HepG2 (cell line): Measurements from ENCODE around the gene RAB20. TPM values are rescaled to one million over a fixed set of nuclear protein-coding genes. Genes with fewer than 3 reads are reported as not detected.
A peak's percentile ranks its signal among the peaks of the same experiment; 100 is the strongest.

ENCODE experiments used
- ATAC-seq: fragments of 200-7000 bp; cut with Tn5 transposase; 3 replicates; pipeline ENCODE4 v1.9.1; 2020; ENCODE audit warnings: mild to moderate bottlenecking, moderate library complexity
- BruUV-seq: library from RNA; stranded (reverse); fragments of 400-500 nt; replicated peaks from 2 replicates; lab custom pipeline; 2021; lab: Mats Ljungman, UMichigan
- CTCF ChIA-PET: fragments of 300-600 bp; formaldehyde crosslinking; extraction: SDS; loops from one replicate; lab custom pipeline; 2021; ENCODE audit warnings: low total read pairs, inconsistent platforms, low intra/inter-chr PET ratio; lab: Yijun Ruan, JAX
- POLR2A ChIA-PET: fragments of 350-600 bp; sonication (Branson Sonifier 250); formaldehyde crosslinking; loops from one replicate; lab custom pipeline; 2020; ENCODE audit warnings: antibody characterized with exemption, inconsistent platforms; lab: Yijun Ruan, JAX
- DNase-seq: peaks from one replicate; pipeline ENCODE4 v3.0.0-alpha.2; 2015; ENCODE audit warnings: low spot score
- FAIRE-seq: peaks from 3 replicates; lab custom pipeline; 2011; peaks lifted over from hg19 to GRCh38; lab: Jason Lieb, UNC
- H2AFZ ChIP-seq: one replicate; pipeline ENCODE4 v1.6.1; 2011; ENCODE audit warnings: low read length, inconsistent platforms
- H3K27ac ChIP-seq: fragments of 300-600 bp; 3 replicates; pipeline ENCODE4 v1.8.0; 2011; ENCODE audit warnings: mixed run types, mild to moderate bottlenecking, mixed read lengths, low read length, inconsistent platforms; ENCODE audit not compliant: insufficient read depth; ENCODE audit errors: extremely low read length
- H3K27me3 ChIP-seq, 2 experiments: fragments of 200-600 bp in 1 of 2; 2 replicates in 1 of 2; 3 replicates in 1 of 2; pipeline versions ENCODE4 v1.6.0 to v1.8.0; 2011; ENCODE audit warnings: low read length in 2 of 2, mild to moderate bottlenecking in 2 of 2, moderate library complexity in 2 of 2, inconsistent platforms in 1 of 2; ENCODE audit not compliant: insufficient read depth in 2 of 2, control insufficient read depth in 1 of 2
- H3K36me3 ChIP-seq, 2 experiments: fragments of 200-600 bp in 1 of 2; replicated peaks in 1 of 2; 2 replicates in 1 of 2; 3 replicates in 1 of 2; pipeline versions ENCODE4 v1.5.1 to v1.8.0; 2011; ENCODE audit warnings: low read length in 2 of 2, inconsistent platforms in 1 of 2; ENCODE audit not compliant: insufficient read depth in 2 of 2, control insufficient read depth in 1 of 2
- H3K4me1 ChIP-seq: 2 replicates; pipeline ENCODE4 v1.5.1; 2012; ENCODE audit warnings: low read length, inconsistent platforms; ENCODE audit not compliant: insufficient read depth
- H3K4me2 ChIP-seq: 2 replicates; pipeline ENCODE4 v1.6.0; 2011; ENCODE audit warnings: low read depth, low read length, inconsistent platforms
- H3K4me3 ChIP-seq, 3 experiments: fragments of 200-600 bp in 1 of 3; sonication (generic), shearing (Covaris generic) in 1 of 3; replicated peaks in 1 of 3; 2 replicates each; pipeline ENCODE4 v1.5.1; 2011 to 2016; ENCODE audit warnings: low read length in 3 of 3, inconsistent platforms in 2 of 3, low read depth in 2 of 3, mild to moderate bottlenecking in 2 of 3, control low read depth in 1 of 3, mixed read lengths in 1 of 3; ENCODE audit not compliant: insufficient read depth in 1 of 3
- H3K79me2 ChIP-seq: one replicate; pipeline ENCODE4 v1.6.1; 2011; ENCODE audit warnings: low read length, inconsistent platforms; ENCODE audit not compliant: insufficient read depth
- H3K9ac ChIP-seq: 2 replicates; pipeline ENCODE4 v1.6.0; 2011; ENCODE audit warnings: mild to moderate bottlenecking, low read depth, low read length, inconsistent platforms; ENCODE audit not compliant: insufficient read depth
- H3K9me3 ChIP-seq: 2 replicates; pipeline ENCODE4 v1.5.1; 2012; ENCODE audit warnings: mild to moderate bottlenecking, low read length
- H4K20me1 ChIP-seq: 2 replicates; pipeline ENCODE4 v1.6.0; 2011; ENCODE audit warnings: inconsistent platforms, mild to moderate bottlenecking, low read length, moderate library complexity; ENCODE audit not compliant: insufficient read depth
- ASH2L ChIP-seq: fragments of 300-600, 200-600 bp; sonication (generic); IDR thresholded peaks from 2 replicates; pipeline ENCODE4 v1.7.0; 2017; ENCODE audit warnings: low read depth, mild to moderate bottlenecking, moderate library complexity, mixed read lengths, low read length; ENCODE audit not compliant: insufficient read length
- FOXA3 ChIP-seq: IDR thresholded peaks from 2 replicates; pipeline ENCODE4 v1.6.1; 2016; ENCODE audit warnings: missing genetic modification reagents, missing compliant biosample characterization
- HIC2 ChIP-seq: sonication (generic); formaldehyde crosslinking; IDR thresholded peaks from 2 replicates; pipeline ENCODE4 v1.9.0; 2022; ENCODE audit warnings: low read depth, missing genetic modification reagents
- IRF9 ChIP-seq: sonication (generic); formaldehyde crosslinking; IDR thresholded peaks from 2 replicates; pipeline ENCODE4 v1.8.0; 2022; ENCODE audit warnings: missing genetic modification reagents, mild to moderate bottlenecking, borderline replicate concordance
- MBNL3 ChIP-seq: fragments of 250-450 bp; sonication (Bioruptor Pico); conservative IDR thresholded peaks from 2 replicates; pipeline ENCODE4 v1.8.0; 2022; ENCODE audit warnings: mild to moderate bottlenecking, inconsistent platforms
- PCBP1 ChIP-seq: fragments of 200-400 bp; formaldehyde crosslinking; IDR thresholded peaks from 2 replicates; pipeline ENCODE4 v1.6.1; 2017; ENCODE audit warnings: mild to moderate bottlenecking, low read depth, low read length, borderline replicate concordance
- PHF5A ChIP-seq: IDR thresholded peaks from one replicate; pipeline ENCODE4 v1.6.1; 2018; ENCODE audit warnings: low read depth, missing genetic modification reagents; ENCODE audit not compliant: unreplicated experiment
- RFX3 ChIP-seq: IDR thresholded peaks from 2 replicates; pipeline ENCODE4 v1.6.1; 2016; ENCODE audit warnings: missing biosample characterization, missing genetic modification reagents
- SALL1 ChIP-seq: sonication (generic); formaldehyde crosslinking; IDR thresholded peaks from 2 replicates; pipeline ENCODE4 v1.8.0; 2022; ENCODE audit warnings: mild to moderate bottlenecking, missing genetic modification reagents
- SAP130 ChIP-seq: IDR thresholded peaks from 2 replicates; pipeline ENCODE4 v1.6.1; 2016; ENCODE audit warnings: low read depth
- ZBTB44 ChIP-seq: sonication (generic); formaldehyde crosslinking; IDR thresholded peaks from 2 replicates; pipeline ENCODE4 v1.4.0; 2020; ENCODE audit warnings: missing genetic modification reagents
- ZNF317 ChIP-seq: sonication (generic); formaldehyde crosslinking; IDR thresholded peaks from 2 replicates; pipeline ENCODE4 v1.5.0; 2020; ENCODE audit warnings: mild to moderate bottlenecking, missing genetic modification reagents
- ZNF761 ChIP-seq: sonication (generic); formaldehyde crosslinking; conservative IDR thresholded peaks from 2 replicates; pipeline ENCODE4 v1.4.0; 2020; ENCODE audit warnings: mild to moderate bottlenecking, missing genetic modification reagents
- WGBS: methylation state at CpG from one replicate; pipeline ENCODE4 v1.1.6; 2017; ENCODE audit warnings: low lambda C conversion rate; 5-methylcytosine and 5-hydroxymethylcytosine counted together
- in situ Hi-C: cut with HindIII; loops from 2 replicates; pipeline ENCODE4 v1.10.0; 2017; ENCODE audit warnings: low pct_unique_long_range_greater_than_20kb; ENCODE audit not compliant: extremely low pct_ligation_motif_present
- intact Hi-C: fragments of 100-400 bp; cut with micrococcal nuclease; formaldehyde crosslinking; loops from one replicate; pipeline ENCODE4 v1.10.0; 2022; ENCODE audit not compliant: unreplicated experiment
- polyA plus RNA-seq, 8 experiments: library from polyadenylated mRNA; depleted of rRNA in 3 of 8; stranded (reverse) in 7 of 8; unstranded in 1 of 8; fragments of >200 nt; fragmentation: Illumina TruSeq in 4 of 8; extraction: Trizol in 4 of 8; gene quantifications; 2 replicates each; pipeline versions ENCODE4 v1.2.1 to v1.2.3, GENCODE V29; 2011 to 2016; ENCODE audit warnings: low read depth in 4 of 8, missing spikeins in 1 of 8, mixed read lengths in 1 of 8; ENCODE audit not compliant: insufficient read depth in 1 of 8
- total RNA-seq, 5 experiments: library from RNA; depleted of rRNA; stranded (reverse); fragments of >200 nt; fragmentation: Illumina TruSeq; extraction: Trizol; gene quantifications; 2 replicates each; pipeline ENCODE4 v1.2.3, GENCODE V29; 2016; ENCODE audit warnings: low read depth in 1 of 5

Gene RAB20
- total and polyA plus RNA-seq, 2 of the 13 experiments (the other 11 are each of a cell fraction or from before 2014, with no cell fraction given): 15.6 to 30.5 TPM

- peak; percentile 40; the same call in 1 of the 2 replicates for TF ChIP-seq ZNF317 (CRISPR knock-in tag)
- no peak for TF ChIP-seq PHF5A
- TF ChIP-seq RFX3: no peak
- TF ChIP-seq PCBP1: no peak
- TF ChIP-seq SAP130 (CRISPR knock-in tag): peak; percentile 6; the same call in 1 of the 2 replicates
- no peak for TF ChIP-seq MBNL3 (CRISPR knock-in tag)
- POLR2A ChIA-PET: interaction anchor here (1.1 kb wide), 1 partner anchor 13 kb away, joined by 6 read pairs; no protein-coding TSS in a partner anchor
- TSS peak; percentile 65 for BruUV-seq
Observed at GRCh38 chr13:110559986-110560385, 1.5 kb downstream of the RAB20 start.

GRCh38 chr13:110559429-110559943, 2.0 kb downstream of the RAB20 start:
- H3K27me3 ChIP-seq: no peaks in the 10 kb centered on the region; a peak in 1 of 5 replicates
- intact Hi-C loops (no loop called here), in situ Hi-C loops (no loop called here)
- peaks cover 2 to 7% of the 10 kb centered on the region in 2 experiments; a peak in 4 of 5 replicates for H3K36me3 ChIP-seq
- DNase-seq (no peak), ATAC-seq (no peak), FAIRE-seq (no peak)
- H3K9ac ChIP-seq: peak overlapping the region; percentile 86
- peaks cover 75% of the 10 kb centered on the region for H3K4me1 ChIP-seq
- CTCF ChIA-PET: no interaction called here
- peaks cover 19% of the 10 kb centered on the region; the same call in 1 of the 2 replicates for H4K20me1 ChIP-seq
- peak overlapping the region; percentile 71 to 94 (median 90) for H3K4me3 ChIP-seq
- peak overlapping the region; percentile 93 for H3K4me2 ChIP-seq
- WGBS: 39% methylated on average over 14 of the region's 15 CpGs
- peaks cover 68% of the 10 kb centered on the region for H3K79me2 ChIP-seq
- no TSS peak for BruUV-seq
- H3K27ac ChIP-seq: peak overlapping the region; percentile 43
- H3K9me3 ChIP-seq: no peaks in the 10 kb centered on the region
- POLR2A ChIA-PET: interaction anchor here (1.1 kb wide), 1 partner anchor 12 kb away, joined by 6 read pairs; no protein-coding TSS in a partner anchor
- no peak overlapping the region for H2AFZ ChIP-seq
- 0 out of 2 replicates have a peak, but pooled peaks have one; percentile 41 for TF ChIP-seq FOXA3 (CRISPR knock-in tag)
- no peak for TF ChIP-seq ZNF761 (CRISPR knock-in tag)
- TF ChIP-seq HIC2 (CRISPR knock-in tag): peak; percentile 76; the same call in 1 of the 2 replicates
- TF ChIP-seq SALL1 (CRISPR knock-in tag): 0 out of 2 replicates have a peak, but pooled peaks have one; percentile 17
- TF ChIP-seq ZBTB44 (CRISPR knock-in tag): no peak
- peak; percentile 15; the same call in 1 of the 2 replicates for TF ChIP-seq SAP130 (CRISPR knock-in tag)
- no peak for TF ChIP-seq ASH2L
- TF ChIP-seq IRF9 (CRISPR knock-in tag): no peak

More at GRCh38 chr13:110559986-110560385, 1.5 kb downstream of the RAB20 start:
- H3K79me2 ChIP-seq: peaks cover 63% of the 10 kb centered on the region
- no peaks in the 10 kb centered on the region for H3K9me3 ChIP-seq
- no peak for DNase-seq
- no peak for FAIRE-seq
- no peak for ATAC-seq
- H3K4me3 ChIP-seq: peak overlapping the region; percentile 71 to 94 (median 90)
- H3K9ac ChIP-seq: peak overlapping the region; percentile 86
- intact Hi-C loops (loop anchor here (2.0 kb wide), 3 partner anchors 31 to 69 kb away; no protein-coding TSS in a partner anchor), in situ Hi-C loops (loop anchor here (5.0 kb wide), 1 partner anchor 103 kb away; no protein-coding TSS in a partner anchor)
- CTCF ChIA-PET: no interaction called here
- peaks cover 75% of the 10 kb centered on the region for H3K4me1 ChIP-seq
- peaks cover 5 to 10% of the 10 kb centered on the region in 2 experiments; a peak in 4 of 5 replicates for H3K36me3 ChIP-seq
- no peak overlapping the region for H2AFZ ChIP-seq
- H4K20me1 ChIP-seq: peaks cover 18% of the 10 kb centered on the region; the same call in 1 of the 2 replicates
- WGBS: 17% methylated on average over 6 of the region's 6 CpGs
- H3K27ac ChIP-seq: peak overlapping the region; percentile 43
- H3K27me3 ChIP-seq: no peaks in the 10 kb centered on the region; a peak in 1 of 5 replicates
- peak overlapping the region; percentile 93 for H3K4me2 ChIP-seq
